HG02870 (cell line): Measurements from ENCODE around the gene NRG3.
A peak's percentile ranks its signal among the peaks of the same experiment; 100 is the strongest.

Experiments
- ATAC-seq: cut with Tn5 transposase; IDR thresholded peaks from one replicate; pipeline ENCODE4 v1.9.1; 2021; ENCODE audit warnings: mild to moderate bottlenecking, moderate library complexity; ENCODE audit not compliant: unreplicated experiment

Gene NRG3

DNA sequence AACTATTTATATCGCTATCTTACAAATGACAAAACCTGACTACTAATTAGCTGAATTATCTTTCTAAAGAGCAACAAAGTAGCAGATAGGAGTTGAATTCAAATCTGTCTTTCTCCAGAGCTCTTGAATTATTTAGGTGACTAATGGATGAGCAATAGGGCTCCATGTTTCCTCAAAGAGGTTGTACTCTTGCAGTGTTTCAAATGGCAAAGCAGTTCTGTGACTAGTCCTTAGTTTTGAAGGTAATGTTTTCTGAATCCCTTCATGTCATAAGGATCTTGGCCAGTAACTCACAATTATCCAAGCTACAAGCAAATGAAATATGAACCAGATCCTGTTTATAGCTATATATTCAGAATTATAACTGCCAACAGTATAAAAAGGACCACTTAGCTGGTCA is 999.7 kb downstream of the NRG3 start:
- ATAC-seq: no peak

DNA sequence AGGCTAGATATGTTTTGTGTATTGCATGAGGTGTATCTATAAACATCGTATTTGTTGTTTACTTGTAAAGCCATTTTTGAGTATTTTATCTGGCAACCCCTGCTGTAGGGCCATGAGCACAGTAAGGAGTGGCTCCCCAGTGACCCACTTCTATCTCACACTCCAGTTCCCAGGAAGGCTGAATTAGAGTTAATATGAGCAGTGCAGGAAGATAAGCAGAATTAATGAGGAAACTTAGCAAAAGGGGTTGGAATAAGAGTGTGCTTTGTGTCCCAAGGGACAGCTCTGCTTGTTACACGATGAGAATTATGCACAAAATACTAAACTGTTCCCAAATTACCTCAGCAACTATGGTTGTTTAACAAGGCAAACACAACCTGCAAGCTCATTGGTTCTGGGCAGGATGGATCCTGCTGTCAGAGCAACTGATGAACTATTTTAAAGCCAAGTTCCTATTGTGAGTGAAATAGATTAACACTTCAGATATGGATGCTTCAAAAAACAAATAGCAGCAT is 1005.8 kb downstream of the NRG3 start:
- no peak for ATAC-seq

DNA sequence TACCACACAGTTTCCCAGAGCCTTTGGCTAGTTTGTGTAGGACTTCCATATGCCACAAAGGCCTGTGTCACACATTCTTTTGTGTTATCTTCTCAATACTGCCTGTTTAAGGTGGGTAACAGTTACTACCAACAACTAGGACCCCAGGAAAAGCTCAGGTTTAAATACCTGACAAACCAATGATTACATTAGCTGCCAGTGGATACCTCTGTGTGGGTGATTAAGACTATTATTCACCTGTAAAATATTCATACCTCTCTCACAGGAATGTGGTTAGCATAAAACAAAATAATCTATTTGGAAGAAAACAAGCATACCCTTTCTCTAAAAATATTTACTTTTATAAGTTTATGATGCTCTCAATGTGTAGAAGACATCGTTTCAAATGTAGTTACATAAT is 1007.7 kb downstream of the NRG3 start:
- no peak for ATAC-seq

DNA sequence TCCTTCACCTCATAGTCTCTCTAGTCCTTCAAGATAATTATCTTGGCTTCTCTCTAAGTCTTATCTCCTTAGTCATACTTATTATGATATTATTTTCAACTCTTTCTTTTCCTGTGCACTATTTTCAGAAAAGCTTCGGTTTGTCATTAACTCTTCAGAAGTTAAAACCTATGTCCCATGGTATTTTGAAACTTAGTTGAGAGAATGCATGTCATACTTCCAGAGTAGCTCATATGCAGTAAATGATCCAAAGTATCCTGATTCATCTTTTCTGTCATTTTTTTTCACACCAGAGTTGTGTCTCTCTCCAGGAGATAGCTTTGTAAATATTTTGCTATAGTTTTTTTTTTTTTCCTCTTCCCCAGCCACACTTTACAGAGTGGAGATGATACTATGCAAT is 1008.6 kb downstream of the NRG3 start:
- no peak for ATAC-seq

DNA sequence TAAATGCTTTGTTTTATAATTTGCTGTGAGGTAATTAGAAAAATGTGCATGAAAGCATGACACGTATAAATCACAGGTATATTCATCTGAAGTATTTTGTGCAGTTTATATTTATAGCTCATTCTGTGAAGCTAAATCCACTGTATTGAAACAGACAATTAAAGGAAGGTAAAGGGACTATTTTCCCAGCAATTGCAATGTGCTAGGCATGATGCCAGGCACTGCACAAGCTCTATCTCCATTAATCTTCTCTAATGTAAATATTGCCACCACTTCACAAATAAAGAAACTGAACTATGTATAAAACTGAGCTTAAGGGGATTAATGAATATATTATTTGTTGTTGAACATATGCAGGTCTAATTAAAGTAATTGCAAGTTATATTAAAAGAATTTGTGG is 1012.5 kb downstream of the NRG3 start:
- no peak for ATAC-seq

DNA sequence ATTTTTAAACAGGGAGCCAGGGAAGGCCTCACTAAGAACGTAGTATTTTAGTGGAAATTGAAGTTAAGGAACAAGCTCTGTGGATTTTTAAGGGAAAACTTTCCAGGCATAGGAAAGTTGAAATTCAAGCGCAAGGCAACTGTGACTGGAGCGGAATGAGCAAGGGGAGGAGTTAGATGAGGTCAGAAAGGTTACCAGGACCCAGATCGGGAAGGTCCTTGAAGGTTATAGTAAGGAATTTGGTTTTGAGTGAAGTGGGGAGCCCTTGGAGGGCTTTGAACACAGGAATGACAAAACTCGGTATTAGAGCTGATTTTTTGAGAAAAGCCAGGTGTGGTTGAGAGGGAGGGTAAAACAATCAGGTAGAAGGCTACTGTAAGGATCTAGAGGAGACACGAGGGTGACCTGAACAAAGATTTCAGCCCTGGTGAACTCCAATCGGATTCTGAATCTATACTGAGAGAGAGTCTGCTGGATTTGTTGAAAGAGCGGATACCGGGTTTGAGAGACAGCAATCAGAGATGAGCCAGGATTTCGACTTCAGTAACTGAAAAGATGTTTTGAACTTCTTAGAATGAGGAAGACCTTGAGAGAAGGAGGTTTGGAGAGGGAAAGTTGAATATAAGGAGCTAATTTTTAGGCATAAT is 1013.9 kb downstream of the NRG3 start:
- no peak for ATAC-seq

DNA sequence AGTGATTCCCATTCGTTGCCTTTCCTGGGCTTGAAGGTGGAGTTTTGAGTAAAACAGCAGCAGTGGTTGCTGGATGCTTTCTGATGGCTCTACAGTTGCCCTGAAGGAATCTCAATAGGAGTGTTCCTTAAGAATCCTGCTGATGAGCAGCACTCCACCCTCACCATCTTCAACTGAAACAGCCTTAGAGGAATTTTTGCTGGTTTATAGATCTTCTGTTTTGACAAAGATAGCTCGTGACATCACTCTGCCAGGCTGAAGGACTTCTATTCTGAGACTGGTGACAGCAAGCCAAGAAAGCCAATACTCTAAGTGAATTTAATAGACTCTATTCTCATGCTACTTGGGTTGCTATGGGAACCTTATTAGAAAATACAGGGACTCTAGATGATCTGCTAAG is 1014.7 kb downstream of the NRG3 start:
- no peak for ATAC-seq

DNA sequence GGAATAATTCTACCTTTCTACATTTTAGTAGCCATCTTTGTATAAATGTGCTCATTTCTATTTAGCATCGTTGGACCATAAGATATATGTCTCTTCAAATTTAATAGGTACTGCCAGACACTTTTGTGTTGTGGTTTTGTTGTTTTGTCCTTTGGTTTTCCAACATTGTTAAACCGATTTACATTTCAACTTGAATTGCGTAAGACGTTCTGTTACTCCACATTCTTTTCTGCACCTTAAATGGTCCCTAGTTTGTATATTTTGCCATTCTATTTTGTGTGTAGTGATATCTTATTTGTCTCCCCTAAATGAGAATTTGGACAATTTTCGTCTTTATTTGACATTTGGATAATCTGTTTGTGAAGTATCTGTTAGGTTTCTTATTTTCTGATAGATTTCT is 1015.6 kb downstream of the NRG3 start:
- ATAC-seq: no peak

DNA sequence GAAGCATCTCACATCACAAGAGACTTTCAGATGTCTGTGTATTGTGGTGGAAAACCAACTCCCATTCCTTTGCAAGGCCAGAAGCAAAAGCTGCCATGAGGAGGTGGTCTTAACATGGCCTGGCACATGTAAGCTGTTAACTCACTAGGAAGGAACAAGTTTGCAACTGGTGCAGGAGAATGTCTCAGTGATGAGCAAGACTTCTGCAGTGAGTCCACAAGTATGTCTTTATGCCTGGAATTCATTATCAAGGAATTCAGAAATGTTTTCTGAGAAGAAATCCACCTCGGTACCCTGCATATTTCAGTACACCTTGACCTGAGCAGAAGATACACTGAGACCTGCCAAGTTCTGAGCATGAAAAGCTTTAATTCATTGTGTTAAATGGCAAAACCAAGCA is 1033.1 kb downstream of the NRG3 start:
- no peak for ATAC-seq

DNA sequence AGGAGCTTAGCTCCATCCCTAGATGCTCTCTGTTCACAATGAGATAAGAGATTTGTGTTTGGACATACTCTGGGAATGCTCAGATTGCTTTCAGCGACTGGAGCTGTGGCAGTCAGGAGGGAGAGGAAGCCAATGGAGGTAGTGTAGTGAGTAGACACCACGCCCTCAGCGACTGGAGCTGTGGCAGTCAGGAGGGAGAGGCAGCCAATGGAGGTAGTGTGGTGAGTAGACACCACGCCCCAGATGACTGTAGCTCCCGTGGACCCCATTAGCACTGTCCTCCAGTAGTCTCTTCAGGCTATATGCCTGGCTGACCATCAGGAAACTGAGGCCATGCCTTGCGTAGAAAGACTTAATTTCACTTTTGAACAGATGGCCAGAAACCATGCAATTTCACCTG is 1033.8 kb downstream of the NRG3 start:
- no peak for ATAC-seq

DNA sequence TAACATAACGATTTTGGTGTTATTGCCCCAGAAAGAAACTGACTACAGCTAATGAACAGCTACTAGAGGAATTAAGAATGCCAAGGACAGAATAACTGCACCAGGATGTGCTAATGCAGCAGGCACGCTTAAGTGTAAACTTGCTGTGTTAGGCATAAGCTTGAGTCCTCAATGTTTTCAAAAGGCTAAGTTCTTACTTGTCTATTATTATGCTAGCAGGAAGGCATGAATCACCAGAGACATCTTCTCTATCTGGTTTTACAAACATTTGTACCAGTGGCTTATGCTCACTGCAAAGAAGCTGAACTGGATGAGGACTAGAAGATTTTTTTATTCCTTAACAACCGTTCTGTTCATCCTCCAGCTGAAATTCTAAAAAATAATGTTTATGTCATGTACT is 1035.3 kb downstream of the NRG3 start:
- ATAC-seq: no peak

DNA sequence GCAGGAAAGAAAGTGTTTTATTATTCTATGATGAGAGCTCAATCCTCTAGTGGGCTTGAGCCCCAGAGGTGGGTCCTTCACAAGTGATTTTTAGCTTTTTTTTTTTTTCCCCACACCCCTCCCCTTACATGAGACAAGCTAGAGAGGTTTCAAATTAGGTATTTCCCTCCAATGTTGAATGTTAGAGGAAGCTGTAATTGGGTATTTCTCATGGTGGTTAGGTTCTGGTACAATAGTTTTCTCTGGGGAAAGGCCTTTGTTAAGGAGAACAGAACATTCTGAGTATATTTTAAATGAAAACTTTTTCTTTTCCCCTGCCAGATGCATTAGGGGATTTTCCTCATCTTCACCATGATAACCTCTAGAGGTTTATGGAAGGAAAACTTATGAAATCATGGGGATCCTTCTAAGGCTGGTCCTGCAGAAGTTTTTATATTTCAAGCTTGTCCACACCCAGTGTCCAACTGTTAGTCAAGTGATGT is 1039.7 kb downstream of the NRG3 start:
- ATAC-seq: no peak

DNA sequence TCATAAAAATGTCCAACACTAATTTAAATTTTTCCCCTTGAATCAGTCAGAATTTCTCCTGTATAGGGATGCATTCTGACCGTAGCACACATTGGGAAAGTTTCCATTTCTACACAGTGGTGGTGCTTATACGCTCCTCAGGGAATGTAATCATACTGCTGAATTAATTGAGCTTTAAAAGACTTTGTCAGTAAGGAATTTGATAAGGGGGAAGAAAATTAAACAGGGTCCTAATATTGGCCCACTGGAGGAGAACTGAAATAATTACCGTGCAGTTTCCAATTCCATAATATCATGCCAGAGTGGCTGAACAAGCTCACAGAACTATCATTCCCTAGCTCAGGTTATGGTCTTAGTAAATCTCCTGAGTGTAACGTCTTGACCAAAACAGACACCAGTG is 1041.9 kb downstream of the NRG3 start:
- ATAC-seq: no peak

DNA sequence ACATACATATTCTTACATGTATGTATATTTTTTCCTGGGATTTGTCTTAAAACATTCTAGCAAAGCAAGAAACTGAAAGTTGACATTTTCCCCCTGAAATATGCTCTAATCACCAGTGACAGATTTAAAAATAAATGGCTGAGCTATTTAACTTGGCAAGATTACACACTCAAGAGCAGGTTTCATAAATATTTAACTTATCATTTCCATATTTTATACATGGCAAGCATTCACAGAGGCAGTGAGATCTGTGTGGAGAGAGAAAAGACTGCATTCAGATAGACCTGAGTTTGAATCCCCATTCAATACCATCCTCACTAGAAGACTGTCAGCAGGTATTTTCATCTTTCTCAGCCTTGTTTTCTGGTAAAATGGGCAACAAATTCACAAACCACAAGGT is 1043.0 kb downstream of the NRG3 start:
- ATAC-seq: no peak

DNA sequence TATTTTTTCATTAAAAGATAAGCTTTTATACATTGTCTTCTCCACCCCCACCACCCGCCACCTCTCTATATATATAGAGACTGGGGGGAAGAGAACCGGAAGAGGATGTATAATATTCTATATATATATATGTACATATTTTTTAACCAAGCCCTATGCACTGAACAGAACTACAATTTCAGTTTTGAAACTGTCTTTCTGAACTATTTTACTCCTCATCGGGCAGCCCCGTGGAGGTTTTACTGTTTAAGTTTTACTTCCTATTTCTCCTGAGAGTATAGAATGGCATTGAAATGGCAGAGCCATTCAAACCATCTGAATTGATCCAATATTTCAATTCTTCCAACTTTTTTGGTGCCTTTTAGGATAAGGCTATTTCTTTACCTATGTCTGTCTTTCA is 1047.1 kb downstream of the NRG3 start:
- ATAC-seq: no peak

DNA sequence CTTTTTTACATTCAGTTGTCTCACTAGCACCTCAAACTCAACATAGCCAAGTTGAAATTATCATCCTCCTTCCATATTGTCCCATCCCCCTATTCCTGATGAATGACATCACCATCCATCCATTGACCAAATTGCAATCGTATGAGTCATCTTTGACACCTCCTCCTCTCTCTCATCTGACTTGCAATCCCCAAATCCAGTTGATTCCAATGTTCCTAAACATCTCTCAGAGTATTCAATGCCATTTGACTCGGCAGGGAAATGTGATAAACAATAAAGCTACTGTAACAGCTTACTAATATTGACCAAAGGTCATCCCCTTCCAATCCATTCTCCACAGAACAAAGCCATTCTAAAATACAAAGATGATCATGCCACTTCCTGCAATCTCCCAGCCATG is 1047.8 kb downstream of the NRG3 start:
- no peak for ATAC-seq

DNA sequence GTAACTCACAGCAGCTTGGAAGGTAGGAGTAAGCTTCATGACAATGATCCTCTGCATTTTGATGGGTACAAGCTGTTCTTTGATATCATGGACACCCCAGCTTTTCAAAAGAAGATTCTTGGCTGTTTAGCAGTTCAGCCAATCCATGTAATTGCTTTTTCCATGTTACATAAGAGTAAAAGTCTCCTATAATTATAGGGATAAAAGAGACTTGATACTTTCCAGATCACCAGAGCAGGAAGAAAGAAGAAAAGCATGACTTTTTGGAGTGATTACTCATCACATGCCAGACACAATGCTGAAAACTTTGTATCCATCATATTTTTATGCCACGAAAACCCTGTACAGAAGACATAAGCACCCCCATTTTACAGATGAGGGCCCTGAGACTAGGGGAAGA is 1049.7 kb downstream of the NRG3 start:
- ATAC-seq: no peak

DNA sequence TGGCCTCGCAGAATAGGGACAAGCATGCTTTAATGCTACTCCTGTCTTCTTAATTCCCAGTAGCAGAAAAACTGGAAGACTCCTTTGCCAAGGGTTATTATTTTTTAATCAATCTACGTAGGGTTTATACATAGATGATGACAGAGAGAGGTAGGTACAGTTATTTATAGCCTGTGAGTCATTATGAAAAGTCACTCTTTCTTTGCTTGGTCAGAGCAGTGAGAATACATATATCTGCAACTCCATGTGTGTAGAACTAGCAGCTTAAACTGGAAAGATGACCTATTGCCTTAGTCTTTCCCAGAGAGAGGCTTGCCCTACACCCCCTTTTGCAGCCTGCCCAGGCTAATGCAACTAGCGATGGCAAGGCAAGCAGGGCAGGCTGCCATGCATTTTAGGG is 1050.6 kb downstream of the NRG3 start:
- ATAC-seq: peak; percentile 71

DNA sequence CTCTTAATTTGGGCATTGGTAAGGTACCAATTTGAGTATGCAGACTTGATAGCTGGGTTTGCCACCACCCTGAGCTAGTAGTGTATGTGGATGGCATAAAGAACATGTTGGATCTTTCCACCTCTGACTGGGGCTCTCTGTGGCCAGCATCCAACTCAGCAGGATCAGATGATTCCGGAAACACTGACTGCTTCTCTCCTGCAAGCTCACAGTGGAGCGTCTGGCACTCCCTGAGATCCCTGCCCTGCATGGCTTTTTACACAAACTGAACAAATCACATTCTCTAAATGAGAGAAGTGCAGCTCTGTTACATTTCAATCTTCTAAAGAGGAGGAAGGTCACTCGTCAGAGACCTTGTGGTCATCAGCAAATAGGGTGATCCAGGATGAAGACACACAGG is 1057.5 kb downstream of the NRG3 start:
- ATAC-seq: no peak

DNA sequence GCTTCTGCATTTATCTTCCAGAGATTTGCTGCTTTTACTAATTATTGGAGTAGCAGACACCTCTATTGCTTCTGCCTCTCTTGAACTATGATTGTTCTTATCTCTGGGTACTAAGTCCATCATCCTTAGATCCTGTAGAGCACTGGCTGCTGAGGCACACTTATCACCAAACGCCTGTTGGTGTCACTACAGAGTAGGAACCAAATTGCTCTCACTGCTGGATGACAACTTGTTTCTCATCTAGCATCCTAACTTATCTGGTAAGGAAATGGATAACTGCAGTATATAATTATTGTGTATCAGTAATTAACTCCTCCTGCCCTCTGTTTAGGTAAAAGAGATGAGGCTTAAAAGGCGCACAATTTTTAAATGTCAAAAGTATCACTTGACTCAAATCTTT is 1059.4 kb downstream of the NRG3 start:
- no peak for ATAC-seq

DNA sequence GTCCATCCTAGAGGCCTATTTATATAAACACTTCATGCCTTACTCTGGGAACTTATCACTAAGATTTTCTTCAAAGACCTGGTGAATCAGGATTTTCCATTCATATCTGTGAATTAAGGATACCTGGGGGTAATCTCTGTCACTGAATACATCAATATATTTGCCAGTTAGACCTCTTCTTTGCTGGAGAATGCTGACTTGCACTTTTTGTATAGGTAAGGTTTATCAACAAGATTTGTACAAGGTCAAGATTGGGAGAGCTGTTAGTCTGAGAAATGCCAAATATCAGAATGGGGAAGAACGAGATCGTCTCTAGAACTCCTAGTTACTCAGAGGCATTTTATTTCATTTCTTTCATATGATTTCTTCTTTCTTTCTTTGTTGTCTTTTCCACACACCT is 1060.0 kb downstream of the NRG3 start:
- ATAC-seq: no peak

DNA sequence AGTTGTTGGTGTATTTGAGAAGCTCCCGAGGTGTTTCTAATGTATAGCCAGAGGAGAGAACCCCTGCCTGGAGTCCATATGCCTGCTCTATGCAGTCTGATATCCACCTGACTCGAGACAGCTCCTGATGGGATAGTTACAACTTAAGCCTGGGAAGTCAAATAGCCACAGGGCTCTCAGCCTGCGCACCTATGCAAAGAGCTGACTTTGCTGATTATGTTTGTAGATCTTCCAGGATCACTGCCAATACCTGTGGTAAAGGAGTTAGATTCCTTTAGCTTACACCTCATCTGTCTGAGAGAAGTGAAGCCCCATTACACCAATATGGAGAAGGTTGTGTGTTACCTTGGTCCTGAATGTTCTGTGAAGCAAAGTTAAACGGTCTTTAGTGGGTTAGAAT is 1063.3 kb downstream of the NRG3 start:
- ATAC-seq: no peak
